GM10266 (cell line): ENCODE measurements around the gene MAN2A2.

ENCODE experiments used
- DNase-seq: peaks from one replicate; pipeline ENCODE4 v3.0.0; 2012; ENCODE audit errors: extremely low spot score
- TF ChIP-seq, protein P1 (sequence below): IDR thresholded peaks from 2 replicates; pipeline ENCODE4 v1.5.1; 2012; ENCODE audit warnings: mild to moderate bottlenecking, low read depth; ENCODE audit not compliant: control insufficient read depth, insufficient read depth; ENCODE audit errors: missing control alignments

MAN2A2 gene

DNA sequence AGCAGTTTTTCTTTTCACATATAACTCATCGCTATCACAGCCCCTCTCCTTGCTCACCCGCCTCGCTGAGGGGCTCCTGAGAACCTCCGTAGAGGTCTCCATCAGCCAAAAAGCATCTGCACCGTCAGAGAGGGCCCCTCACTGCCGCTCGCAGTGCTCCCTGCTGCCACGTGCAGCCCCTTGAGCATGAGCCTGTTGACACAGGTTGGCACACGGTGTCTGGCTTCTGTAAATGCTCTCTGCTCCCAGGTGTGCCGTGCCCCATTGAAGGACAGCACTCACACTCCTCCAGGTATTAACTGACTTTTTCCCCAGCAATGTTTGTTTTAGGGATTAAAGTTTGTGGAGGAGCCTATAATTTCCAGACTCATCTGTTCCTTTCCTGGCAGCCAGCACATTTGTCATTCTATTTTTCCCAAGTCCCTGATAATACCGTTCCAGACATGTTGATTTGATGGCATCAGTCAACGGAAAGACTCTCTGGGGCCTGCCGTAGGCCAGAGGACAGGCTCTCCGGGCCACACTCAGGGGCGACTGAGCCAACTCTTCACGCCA, 36.9 kb upstream of the MAN2A2 start:
- TF ChIP-seq, protein P1, sequence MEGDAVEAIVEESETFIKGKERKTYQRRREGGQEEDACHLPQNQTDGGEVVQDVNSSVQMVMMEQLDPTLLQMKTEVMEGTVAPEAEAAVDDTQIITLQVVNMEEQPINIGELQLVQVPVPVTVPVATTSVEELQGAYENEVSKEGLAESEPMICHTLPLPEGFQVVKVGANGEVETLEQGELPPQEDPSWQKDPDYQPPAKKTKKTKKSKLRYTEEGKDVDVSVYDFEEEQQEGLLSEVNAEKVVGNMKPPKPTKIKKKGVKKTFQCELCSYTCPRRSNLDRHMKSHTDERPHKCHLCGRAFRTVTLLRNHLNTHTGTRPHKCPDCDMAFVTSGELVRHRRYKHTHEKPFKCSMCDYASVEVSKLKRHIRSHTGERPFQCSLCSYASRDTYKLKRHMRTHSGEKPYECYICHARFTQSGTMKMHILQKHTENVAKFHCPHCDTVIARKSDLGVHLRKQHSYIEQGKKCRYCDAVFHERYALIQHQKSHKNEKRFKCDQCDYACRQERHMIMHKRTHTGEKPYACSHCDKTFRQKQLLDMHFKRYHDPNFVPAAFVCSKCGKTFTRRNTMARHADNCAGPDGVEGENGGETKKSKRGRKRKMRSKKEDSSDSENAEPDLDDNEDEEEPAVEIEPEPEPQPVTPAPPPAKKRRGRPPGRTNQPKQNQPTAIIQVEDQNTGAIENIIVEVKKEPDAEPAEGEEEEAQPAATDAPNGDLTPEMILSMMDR, result no peak
- no peak for DNase-seq

DNA sequence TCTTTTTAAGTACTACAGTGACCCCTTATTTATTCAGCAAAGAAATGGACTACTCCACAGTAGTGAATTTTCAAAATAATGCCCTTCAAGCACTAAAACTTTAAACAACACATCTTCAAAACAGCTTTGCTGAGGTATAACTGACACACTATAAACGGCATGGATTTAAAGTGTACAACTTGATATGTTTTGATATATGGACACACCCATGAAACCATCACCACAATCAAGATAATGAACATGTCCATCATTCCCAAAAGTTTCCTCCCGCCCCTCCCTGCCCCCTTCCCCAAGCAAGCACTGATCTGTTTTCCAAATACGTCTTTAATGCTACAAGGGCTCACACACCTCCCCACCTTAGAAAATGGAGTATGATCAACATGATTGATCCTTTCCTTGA, 36.3 kb upstream of the MAN2A2 start:
- TF ChIP-seq, protein P1, result no peak

DNA sequence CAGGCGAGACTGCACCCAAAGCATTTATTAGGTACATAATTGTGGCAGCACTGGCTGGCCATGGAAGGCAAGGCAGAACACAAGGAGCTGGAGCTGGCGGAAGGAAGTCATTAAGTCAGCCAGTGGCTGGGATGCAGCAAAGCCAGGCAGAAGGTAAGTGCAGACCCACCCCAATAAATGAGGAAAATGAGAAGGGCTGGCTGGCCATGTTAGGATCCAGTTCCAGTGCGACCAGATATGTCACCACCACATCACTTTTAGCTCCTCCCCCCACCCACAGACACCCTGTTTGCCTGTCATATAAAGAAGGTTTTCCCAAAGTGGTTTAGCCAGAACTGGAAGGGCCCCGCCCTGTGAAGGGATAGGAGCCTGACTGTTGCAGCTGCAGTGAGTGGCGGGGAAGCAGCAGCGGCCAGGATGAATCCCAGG, 34.8 kb upstream of the MAN2A2 start, which contains the start of gene FURIN:
FURIN (plus strand) TSS at position 328 of the 429 bp plus-strand sequence. CDS start 7,153 bp downstream, outside the sequence.
- DNase-seq, result no peak
- TF ChIP-seq, protein P1, result no peak

More for the DNA sequence above, 36.3 kb upstream of the MAN2A2 start:
- DNase-seq, result no peak

DNA sequence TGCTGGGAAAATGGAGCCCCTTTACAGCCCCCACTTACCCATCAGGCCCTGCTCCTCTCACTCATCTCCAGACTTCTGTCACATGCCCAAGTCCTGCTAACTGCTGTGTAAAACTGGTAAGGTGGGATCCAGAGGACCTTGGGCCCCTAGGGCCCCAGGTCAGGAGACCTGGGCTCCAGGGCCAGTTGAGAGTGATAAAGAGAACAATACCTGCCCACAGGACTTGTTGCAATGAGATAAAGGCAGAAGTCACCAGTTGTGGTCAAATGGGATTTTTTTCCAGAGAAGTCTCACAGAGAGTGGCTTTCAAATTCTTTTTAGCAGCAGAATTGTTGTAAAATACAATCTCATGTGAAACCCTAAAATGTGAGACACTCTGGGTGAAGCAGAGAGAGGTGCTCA, 34.0 kb upstream of the MAN2A2 start:
- no peak for DNase-seq
- TF ChIP-seq, protein P1, result no peak

DNA sequence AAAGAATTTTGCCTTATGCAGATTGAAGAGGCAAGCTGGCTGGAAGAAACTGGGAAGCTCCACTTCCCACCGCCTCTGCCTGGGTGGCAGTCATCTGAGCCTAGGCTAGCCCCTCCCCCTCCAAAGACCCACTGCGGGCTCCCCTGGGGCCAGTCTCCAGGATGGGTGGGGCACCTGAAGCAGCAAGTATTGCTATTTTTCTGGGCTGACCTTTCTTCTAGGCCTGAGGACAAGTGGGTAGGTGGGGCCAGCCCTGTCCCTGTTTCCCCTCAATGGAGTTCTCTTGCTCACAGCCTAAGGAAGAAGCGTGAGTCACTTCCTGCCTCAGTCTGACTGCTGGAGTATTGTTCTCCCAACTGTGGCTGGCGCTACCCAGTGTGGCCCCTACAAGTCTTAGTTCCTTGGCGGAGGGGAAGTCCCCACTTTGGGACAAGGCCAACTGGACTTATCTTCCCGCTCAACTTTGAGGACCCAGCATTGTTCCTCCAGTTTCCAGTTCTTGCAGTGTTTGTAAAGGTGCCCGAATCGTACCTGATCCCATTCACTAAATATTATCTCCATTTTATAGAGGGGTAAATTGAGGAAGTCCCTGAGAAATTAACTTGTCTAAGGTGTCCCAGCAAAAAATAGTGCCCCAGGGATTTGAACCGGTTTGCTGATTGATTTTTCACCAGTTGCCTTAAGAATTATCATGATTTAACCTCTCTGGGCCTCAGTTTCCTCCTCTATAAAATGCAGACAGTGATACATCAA, 33.3 kb upstream of the MAN2A2 start:
- DNase-seq, result no peak
- TF ChIP-seq, protein P1, result no peak

DNA sequence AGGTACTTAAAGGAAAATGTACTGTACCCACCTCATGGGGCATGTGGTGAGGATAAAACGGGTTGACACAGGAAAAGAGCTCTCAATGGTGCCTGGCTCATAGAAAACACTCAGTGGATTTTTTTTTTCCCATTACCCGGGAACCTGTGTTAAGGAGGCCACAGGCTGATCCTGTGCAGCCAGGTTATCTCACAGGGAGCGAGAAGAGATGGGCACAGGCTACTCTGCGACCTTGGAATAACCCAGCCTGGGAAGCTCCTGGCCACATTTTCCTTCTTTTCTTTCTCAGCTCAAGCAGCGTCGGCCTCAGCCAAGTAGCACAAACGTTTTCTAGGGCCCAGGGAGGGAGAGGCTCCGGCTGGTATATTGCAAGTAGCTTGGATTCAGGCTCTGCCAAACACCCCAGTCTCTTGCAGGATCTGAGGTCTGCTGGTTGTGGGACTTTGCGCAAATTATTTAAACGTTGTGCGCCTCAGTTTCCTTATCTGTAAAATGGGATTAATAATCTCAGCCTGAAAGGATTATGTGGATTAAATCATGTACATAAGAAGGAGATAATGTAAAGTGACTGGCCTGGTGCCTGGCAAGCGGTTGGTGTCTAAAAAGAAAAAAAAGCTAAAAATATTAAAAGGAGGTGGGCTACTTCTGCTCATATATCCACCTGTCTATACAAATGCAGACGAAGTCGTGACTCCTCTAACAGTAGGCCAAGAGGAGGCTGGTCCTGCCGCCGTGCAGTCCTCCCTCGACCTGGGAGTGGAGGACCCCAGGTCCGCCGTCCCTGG, 32.6 kb upstream of the MAN2A2 start:
- TF ChIP-seq, protein P1, result no peak
- no peak for DNase-seq
